NCI-H1105 treated with DMSO at 0.1 percent for 48 hours (cell line): ENCODE results near the gene TMEM26.

Experiments used
- DNase-seq: peaks from one replicate; lab custom pipeline; 2025; lab: John Stamatoyannopoulos, UW

TMEM26 gene

DNA sequence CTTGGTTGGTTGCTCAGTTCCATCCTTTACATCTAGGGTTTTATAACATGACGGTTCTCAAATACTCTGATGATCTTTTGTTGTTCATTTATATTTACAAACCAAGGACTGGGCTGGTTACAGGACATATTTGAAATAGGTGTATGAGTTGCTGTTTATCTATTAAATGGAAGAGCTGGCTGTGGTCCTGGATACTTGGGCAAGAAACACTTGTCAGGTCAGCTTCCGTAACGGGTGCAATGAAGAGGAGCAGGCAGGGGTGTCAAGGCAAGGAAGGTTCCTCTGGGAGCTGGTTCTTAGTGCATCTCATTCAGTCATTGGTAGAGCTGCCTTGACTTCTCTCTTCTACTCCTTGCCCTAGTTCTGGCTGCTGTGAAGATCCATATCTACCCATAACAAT, 4.8 kb upstream of the TMEM26 start:
- DNase-seq, result no peak

DNA sequence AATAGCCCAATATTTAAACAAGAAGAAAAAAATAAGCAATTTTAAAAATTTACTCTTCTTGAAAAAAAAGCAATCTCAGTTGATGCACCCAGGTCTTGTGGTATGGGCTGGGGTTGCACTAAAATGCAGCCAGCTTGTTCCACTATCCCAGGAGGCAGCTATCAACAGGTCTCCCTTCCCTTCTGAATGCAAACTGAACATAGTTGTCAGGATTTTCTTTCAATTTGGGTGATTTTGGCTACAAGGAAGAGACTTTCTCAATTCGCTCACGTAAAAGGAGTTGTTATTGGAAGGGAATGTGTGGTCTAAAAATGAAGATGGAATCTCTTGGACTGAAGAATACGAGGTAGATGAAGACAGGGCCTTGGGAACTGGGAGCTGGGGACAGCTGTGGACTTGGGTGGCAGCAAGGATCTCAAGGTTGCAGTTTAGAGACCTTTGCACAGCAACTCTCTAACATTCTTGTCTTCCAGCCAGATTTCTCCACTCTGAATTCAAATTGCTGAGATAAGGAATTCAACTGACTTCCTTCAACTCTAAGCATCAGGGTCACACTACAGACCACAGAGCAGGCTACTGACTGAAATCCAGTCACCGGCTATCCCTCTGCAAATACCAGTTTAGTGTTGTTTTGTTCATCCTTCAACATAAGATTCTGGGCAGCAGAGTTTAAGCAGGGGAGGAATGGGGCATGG, 3.1 kb upstream of the TMEM26 start:
- no peak for DNase-seq

DNA sequence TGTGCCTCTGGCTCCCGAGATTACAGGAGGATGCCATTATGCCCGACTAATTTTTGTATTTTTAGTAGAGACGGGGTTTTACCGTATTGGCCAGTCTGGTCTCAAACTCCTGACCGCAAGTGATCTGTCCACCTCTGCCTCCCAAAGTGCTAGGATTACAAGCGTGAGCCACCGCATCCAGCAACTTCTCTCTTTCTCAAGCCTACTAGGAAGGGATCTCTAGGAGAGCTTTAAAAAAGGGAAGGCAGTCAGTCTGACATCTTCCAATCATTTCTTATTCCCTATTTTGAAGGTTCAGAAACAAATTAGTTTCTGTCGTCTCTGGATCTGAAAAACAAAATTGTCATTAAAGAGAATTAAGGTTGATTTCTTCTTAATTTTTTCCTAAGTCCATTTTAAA, 2.5 kb upstream of the TMEM26 start:
- DNase-seq, result no peak

DNA sequence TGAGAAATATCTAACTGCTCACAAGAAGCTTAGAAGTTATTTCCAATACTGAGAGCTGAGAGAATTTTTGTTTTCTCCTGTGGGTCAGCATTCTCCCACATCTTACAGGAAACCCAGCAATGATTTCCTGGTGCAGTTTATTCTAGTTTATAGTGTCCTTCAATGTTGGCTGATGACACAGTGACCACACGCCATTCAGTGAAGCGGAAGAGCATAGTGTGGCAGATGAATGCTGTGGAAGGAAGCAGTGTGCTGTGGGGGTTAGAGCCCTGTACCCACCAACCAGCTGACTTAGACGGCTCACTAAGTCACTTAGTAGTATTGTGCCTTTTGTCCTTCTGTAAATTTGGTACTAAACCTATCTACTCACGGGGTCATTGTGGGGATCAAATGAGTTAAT, 1.4 kb upstream of the TMEM26 start:
- DNase-seq, result no peak

- DNase-seq, result no peak
These were observed 980 bp downstream of the TMEM26 start for GRCh38 chr10:61452151-61452651.

GRCh38 chr10:61451357-61451756, 1.8 kb downstream of the TMEM26 start:
- DNase-seq, result no peak

- no peak for DNase-seq
These were observed 4.2 kb downstream of the TMEM26 start for GRCh38 chr10:61448841-61449600.

DNA sequence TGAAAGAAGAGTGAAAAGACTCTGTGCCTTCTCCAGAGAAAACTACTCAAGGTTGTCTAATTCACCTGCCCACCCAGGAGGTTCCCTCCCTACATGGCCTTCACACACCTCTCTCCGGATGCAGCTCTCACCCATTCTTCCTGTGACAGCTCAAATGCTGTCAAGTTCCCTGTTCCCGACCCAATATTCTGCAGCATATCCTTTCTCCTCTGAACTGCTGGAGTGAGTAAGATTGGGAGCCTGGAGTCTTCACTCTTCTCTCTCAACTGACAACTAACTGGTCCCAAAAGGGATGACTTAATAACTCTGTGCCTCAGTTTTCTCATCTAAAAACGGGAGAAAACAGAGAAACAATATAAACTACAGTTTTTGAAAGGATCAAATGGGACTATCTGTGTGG, 5.1 kb downstream of the TMEM26 start:
- DNase-seq, result no peak

DNA sequence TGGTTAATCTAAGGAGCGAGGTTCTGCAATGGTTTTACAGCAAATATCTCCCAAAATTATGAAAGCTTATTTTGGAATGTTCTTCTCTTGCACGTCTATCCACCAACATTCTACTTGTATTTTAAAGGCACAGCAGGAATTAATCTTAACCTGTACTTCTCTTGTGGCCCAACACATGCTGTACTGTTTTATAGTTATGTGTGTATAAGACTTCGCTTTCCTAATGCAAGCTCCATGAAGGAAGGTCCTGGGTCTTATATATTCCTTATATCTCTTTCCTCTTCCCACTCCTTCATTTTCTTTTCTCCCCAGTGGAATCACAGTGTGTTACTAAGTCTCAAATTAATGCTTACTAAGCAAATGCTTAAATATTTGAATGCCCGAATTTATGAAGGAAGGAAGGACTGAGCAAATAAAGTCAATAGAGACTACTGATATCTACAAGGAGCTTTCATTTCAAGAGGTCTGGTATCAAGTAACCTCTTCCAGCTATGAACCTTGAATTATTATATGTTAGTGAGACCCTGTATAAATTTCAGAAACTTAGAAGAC, 14.0 kb downstream of the TMEM26 start:
- no peak for DNase-seq

DNA sequence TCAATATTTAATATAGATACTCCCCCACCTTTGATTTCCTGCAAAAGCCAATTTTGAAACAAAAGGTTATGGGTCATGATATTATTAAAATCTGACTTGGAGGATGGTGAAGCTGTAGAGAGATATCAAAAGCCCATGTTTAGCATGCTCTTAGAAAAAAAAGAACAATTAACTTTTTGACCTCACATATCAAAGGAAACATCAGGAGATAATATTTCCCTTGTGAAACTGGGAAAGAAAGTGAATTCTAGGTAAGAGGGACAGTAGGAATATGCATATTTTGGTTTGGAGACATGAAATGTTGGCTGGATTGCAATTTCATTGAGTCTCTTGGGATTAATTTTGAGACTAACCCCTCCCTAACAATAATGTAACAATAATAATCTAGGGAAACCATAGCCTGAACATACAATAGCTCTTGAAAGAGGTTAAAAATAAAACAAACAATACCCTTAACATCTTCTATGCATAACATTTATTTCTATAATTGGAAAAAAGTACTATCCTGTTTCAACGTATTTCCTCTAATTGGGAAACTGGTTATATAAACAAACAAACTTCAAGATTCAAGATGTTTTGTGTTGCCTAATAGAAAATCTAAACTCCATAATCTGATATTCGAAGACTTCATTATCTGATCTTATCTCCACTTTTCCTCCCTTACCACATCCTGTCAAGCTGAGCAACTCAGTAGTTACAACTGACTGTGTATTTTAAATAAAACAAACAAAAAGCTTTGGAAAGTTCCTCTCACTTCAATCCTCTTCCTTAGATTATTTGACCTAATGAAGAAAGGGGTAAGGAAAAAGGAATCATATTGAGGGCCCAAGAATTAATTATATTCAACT, 14.8 kb downstream of the TMEM26 start:
- DNase-seq, result no peak

DNA sequence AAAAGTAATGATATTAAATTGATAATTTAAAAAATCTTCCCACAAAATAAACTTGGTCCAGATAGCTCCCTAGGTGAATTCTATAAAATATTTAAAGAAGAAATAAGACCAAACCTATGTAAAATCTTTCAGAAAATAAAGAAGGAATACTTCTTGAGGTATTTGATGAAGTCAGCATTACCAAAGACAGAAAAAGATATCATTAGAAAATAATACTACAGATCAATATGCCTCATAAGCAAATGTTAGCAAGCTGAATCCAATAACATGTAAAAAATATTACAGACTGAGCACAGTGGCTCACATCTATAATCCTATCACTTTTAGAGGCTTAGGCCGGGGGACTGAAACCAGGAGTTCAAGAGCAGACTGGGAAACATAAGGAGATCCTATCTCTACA, 30.0 kb downstream of the TMEM26 start:
- no peak for DNase-seq

- no peak for DNase-seq
These were observed 35.5 kb downstream of the TMEM26 start for GRCh38 chr10:61417661-61418060.

DNA sequence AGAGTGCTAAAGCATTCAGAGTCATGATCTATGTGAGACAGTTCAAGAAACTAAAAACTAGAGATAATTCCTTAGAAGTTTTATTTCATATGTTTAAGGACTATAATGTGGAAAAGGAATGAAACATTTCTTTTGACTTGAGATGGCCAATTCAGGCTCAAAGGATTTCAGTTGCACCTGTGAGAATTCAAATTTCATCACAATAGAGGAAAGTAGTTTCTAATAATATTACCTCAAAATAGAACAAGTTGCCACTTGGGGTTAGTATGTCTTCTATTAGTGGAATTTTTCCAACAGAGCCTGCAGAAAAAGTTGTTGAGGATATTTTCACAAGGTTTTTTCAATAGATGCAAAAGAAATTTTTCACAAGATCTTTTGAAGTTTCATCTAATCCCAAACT, 37.4 kb downstream of the TMEM26 start:
- DNase-seq, result no peak

DNA sequence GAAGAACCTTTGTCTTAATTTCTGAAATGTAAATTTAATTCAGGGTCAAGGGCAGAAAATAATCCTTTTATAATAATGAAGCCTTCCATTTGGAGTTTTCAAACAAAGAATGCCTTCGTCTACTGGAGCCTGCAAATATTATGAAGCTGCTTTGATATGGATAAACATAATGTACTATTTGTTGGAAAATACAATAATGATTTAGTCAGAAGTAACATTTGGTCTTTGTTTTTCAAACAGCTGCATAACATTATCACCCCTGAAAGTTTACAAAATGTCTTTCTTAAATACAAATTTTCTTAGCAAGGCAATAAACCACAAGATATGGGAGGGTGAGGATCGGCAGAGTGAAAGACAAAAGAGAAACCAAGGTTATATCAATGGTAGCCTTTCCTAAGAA, 41.5 kb downstream of the TMEM26 start:
- no peak for DNase-seq

GRCh38 chr10:61410353-61411070, 42.7 kb downstream of the TMEM26 start:
- DNase-seq, result no peak

DNA sequence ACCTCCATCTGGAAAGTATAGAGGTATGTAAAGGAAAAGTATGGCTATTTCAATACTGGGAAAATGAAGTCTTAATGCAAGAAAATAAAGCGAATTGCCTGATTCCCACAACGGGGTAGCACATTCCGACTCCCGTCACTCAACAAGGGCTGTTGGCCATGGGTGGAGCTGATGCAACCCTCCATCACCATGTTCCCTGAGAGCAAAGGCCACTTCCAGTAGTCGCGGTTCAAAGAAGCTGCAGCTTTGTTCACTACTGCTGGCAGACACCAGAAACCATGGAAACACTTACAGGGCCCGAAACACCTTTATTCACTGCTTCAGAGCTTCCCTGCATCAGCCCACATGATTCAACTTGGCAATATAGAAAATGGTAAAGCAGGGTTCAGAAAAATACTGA, 44.0 kb downstream of the TMEM26 start:
- DNase-seq, result no peak

GRCh38 chr10:61408105-61408504, 45.1 kb downstream of the TMEM26 start:
- no peak for DNase-seq

GRCh38 chr10:61406736-61407135, 46.4 kb downstream of the TMEM26 start:
- no peak for DNase-seq

DNA sequence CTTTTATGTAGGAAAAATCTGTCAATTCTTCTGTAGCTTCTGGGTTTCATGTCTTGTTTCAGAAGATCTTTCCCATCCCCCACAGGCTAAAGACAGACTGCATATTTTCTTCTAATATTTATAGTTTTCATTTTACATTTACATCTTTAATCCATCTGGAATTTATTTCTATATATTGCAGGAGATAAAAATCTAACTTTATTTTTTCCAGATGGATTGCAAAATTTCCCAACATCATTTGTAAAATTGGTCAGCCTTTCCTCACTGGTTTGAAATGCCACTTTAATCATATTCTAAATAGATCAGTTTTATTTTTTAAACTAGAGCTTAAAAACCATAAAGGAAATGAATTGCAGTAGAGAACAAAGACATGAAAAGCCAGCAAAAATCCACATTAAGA, 46.9 kb downstream of the TMEM26 start:
- no peak for DNase-seq

DNA sequence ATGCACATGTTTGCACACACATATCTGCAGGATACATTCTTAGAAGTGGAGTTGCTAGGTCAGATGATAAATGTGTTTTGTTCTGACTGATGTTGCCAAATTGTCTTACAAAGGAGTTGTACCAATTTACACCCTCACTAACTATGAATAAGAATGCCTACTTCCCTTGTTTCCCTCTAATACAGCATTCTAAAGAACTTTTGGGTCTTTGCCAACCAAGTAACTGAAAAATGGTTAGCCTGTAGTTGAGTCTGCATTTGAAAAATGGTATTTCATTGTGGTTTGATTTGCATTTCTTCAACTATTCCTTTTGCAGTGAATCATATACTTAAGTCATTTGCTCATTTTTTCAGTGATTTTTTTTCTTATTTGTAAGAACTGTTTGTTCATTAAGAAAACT, 48.4 kb downstream of the TMEM26 start:
- no peak for DNase-seq

DNA sequence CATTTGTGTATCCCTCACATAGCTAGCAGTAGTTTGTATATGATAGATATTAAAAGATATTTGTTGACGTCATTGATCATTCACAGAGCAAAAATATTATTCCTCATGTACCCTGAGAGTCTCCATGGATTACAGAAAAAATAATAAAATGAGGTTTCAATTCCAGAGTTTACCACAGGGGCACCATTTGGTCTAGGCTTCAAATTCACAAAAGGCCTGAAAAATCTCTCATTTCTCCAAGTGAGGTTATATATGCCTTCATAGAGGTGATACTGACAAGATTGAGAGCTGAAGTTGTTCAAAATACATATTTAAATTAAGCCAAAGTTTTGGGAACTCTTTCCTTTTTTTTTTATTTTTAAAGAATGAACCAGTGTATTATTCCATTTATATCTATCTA, 52.7 kb downstream of the TMEM26 start:
- no peak for DNase-seq

DNA sequence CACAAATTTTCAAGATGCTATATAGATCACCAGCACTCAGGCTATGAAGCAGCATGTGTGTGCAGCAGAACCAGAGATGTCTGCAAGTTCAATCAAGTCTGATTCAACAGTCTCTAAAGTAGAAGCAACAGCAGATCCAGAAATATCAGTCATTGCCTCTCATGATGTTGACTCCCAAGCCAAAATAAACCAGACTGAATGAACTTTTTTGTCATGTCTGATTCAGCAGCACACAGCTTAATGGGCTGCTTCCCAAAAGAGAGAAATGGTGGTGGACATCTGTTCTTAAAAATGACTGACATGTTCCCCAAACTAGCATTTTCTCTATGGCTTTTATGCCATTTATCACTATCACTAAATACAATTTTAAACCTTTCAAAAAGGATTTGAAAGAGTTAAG, 53.8 kb downstream of the TMEM26 start:
- no peak for DNase-seq
